ENCODE results near the gene ZC3H18.
"Not testable (repeated sequence)": the region's sequence is repeated elsewhere in the genome, so short reads cannot be mapped to it uniquely, and the experiment has no call there.

Gene ZC3H18

GRCh38 chr16:88602091-88602490 lies 31.9 kb downstream of the ZC3H18 start:
- H3K4me3 ChIP-seq (replicated peaks; ENCODE audit: low read depth, low read length): no peak overlapping the region
- no peak for DNase-seq (ENCODE audit: low read depth)
- no peak for TF ChIP-seq CTCF (IDR thresholded peaks at IDR 0.05; ENCODE audit: low read length, missing control alignments)

- no peak for DNase-seq (ENCODE audit: low read depth)
- no peak overlapping the region for H3K4me3 ChIP-seq (replicated peaks; ENCODE audit: low read depth, low read length)
- TF ChIP-seq CTCF (IDR thresholded peaks at IDR 0.05; ENCODE audit: low read length, missing control alignments): no peak
These were observed 35.3 kb downstream of the ZC3H18 start for GRCh38 chr16:88605186-88606147.

- no peak for DNase-seq (ENCODE audit: low read depth)
- TF ChIP-seq CTCF (IDR thresholded peaks at IDR 0.05; ENCODE audit: low read length, missing control alignments): no peak
These were observed 36.0 kb downstream of the ZC3H18 start for GRCh38 chr16:88606148-88606757.

GRCh38 chr16:88608076-88608475 lies 37.9 kb downstream of the ZC3H18 start:
- H3K4me3 ChIP-seq (replicated peaks; ENCODE audit: low read depth, low read length): no peak overlapping the region
- no peak for DNase-seq (ENCODE audit: low read depth)
- no peak for TF ChIP-seq CTCF (IDR thresholded peaks at IDR 0.05; ENCODE audit: low read length, missing control alignments)

More at GRCh38 chr16:88606148-88606757, 36.0 kb downstream of the ZC3H18 start:
- H3K4me3 ChIP-seq (replicated peaks; ENCODE audit: low read depth, low read length): no peak overlapping the region

- not testable (repeated sequence) for DNase-seq (ENCODE audit: low read depth); H3K4me3 ChIP-seq (replicated peaks; ENCODE audit: low read depth, low read length)
These were observed 39.2 kb downstream of the ZC3H18 start for GRCh38 chr16:88609426-88609825.

GRCh38 chr16:88610080-88610479 lies 39.9 kb downstream of the ZC3H18 start:
- DNase-seq (ENCODE audit: low read depth): no peak
- no peak overlapping the region for H3K4me3 ChIP-seq (replicated peaks; ENCODE audit: low read depth, low read length)
- peak; percentile 1 for TF ChIP-seq CTCF (IDR thresholded peaks at IDR 0.05; ENCODE audit: low read length, missing control alignments)

Measured in fibroblast of pulmonary artery (primary cell).